ENCODE data around the gene CLSTN1.

Gene CLSTN1

GRCh38 chr1:9711466-9712020, 112.2 kb downstream of the CLSTN1 start:
- H3K4me3 ChIP-seq (ENCODE audit: severe bottlenecking) = no peak overlapping the region
- ATAC-seq (ENCODE audit: low read depth) (no peak), DNase-seq (ENCODE audit: low spot score) (no peak)
- H3K36me3 ChIP-seq (ENCODE audit: low read depth) = peaks cover 15% of the 10 kb centered on the region
- H3K9me3 ChIP-seq (ENCODE audit: severe bottlenecking) = no peaks in the 10 kb centered on the region
- TF ChIP-seq, protein P1, sequence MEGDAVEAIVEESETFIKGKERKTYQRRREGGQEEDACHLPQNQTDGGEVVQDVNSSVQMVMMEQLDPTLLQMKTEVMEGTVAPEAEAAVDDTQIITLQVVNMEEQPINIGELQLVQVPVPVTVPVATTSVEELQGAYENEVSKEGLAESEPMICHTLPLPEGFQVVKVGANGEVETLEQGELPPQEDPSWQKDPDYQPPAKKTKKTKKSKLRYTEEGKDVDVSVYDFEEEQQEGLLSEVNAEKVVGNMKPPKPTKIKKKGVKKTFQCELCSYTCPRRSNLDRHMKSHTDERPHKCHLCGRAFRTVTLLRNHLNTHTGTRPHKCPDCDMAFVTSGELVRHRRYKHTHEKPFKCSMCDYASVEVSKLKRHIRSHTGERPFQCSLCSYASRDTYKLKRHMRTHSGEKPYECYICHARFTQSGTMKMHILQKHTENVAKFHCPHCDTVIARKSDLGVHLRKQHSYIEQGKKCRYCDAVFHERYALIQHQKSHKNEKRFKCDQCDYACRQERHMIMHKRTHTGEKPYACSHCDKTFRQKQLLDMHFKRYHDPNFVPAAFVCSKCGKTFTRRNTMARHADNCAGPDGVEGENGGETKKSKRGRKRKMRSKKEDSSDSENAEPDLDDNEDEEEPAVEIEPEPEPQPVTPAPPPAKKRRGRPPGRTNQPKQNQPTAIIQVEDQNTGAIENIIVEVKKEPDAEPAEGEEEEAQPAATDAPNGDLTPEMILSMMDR (IDR thresholded peaks at IDR 0.05; ENCODE audit: poor library complexity, severe bottlenecking) = no peak
- H3K4me1 ChIP-seq (ENCODE audit: insufficient read depth, poor library complexity, severe bottlenecking) = no peaks in the 10 kb centered on the region
- H3K27ac ChIP-seq (ENCODE audit: poor library complexity, severe bottlenecking) = no peak overlapping the region
- H3K27me3 ChIP-seq (ENCODE audit: insufficient read depth, poor library complexity, severe bottlenecking) = no peaks in the 10 kb centered on the region

- DNase-seq (ENCODE audit: low spot score) (no peak), ATAC-seq (ENCODE audit: low read depth) (no peak)
- Histone ChIP-seq H3K9me3 (ENCODE audit: severe bottlenecking) (no peaks in the 10 kb centered on the region), H3K36me3 (ENCODE audit: low read depth) (peaks cover 15% of the 10 kb centered on the region), H3K27ac (ENCODE audit: poor library complexity, severe bottlenecking) (no peak overlapping the region), H3K27me3 (ENCODE audit: insufficient read depth, poor library complexity, severe bottlenecking) (no peaks in the 10 kb centered on the region), H3K4me1 (ENCODE audit: insufficient read depth, poor library complexity, severe bottlenecking) (peaks cover 6% of the 10 kb centered on the region), H3K4me3 (ENCODE audit: severe bottlenecking) (no peak overlapping the region)
- TF ChIP-seq, protein P1 (IDR thresholded peaks at IDR 0.05; ENCODE audit: poor library complexity, severe bottlenecking) = no peak
These were observed 113.7 kb downstream of the CLSTN1 start for GRCh38 chr1:9710037-9710436.

- DNase-seq (ENCODE audit: low spot score) (no peak), ATAC-seq (ENCODE audit: low read depth) (no peak)
- H3K27me3 ChIP-seq (ENCODE audit: insufficient read depth, poor library complexity, severe bottlenecking) = no peaks in the 10 kb centered on the region
- TF ChIP-seq, protein P1 (IDR thresholded peaks at IDR 0.05; ENCODE audit: poor library complexity, severe bottlenecking) = no peak
- peak overlapping the region; percentile 42 for H3K27ac ChIP-seq (ENCODE audit: poor library complexity, severe bottlenecking)
- no peak overlapping the region for H3K4me3 ChIP-seq (ENCODE audit: severe bottlenecking)
- H3K36me3 ChIP-seq (ENCODE audit: low read depth) = peaks cover 6% of the 10 kb centered on the region
- H3K9me3 ChIP-seq (ENCODE audit: severe bottlenecking) = no peaks in the 10 kb centered on the region
- H3K4me1 ChIP-seq (ENCODE audit: insufficient read depth, poor library complexity, severe bottlenecking) = peaks cover 13% of the 10 kb centered on the region
These were observed 117.6 kb downstream of the CLSTN1 start for GRCh38 chr1:9706178-9706577.

DNA sequence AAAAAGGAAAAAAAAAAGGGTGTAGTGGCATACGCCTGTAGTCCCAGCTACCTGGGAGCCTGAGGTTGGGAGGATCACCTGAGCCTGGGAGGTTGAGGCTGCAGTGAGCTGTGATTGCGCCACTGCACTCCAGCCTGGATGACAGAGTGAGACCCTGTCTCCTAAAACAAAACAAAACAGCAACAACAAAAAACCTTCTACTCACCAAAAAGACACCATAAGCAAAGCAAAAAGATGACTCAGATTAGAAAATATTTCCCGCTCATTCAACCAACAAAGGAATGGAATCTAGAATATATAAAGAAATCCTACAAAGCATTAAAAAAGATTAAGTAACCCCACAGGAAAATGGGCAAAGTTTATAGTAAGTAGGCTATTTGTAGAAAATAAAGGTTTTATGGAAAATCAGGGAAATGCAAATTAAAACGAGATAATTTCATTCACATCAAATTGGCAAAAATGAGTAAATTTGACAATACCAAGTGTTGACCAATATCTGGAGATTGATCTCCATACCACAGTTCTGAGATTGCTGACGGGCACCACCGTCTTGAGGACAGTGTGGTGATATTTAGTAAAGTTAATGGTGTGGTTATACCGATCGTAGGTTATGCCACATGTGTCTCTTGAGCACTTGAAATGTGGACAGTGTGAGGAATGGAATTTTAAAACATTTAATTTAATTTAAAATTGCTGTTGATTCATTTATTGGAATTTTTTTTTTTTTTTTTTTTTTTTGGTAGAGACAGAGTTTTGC, 118.2 kb downstream of the CLSTN1 start:
- H3K27me3 ChIP-seq (ENCODE audit: insufficient read depth, poor library complexity, severe bottlenecking) = no peaks in the 10 kb centered on the region
- H3K9me3 ChIP-seq (ENCODE audit: severe bottlenecking) = no peaks in the 10 kb centered on the region
- ATAC-seq (ENCODE audit: low read depth) (peak; percentile 37), DNase-seq (ENCODE audit: low spot score) (no peak)
- no peak overlapping the region for H3K4me3 ChIP-seq (ENCODE audit: severe bottlenecking)
- H3K36me3 ChIP-seq (ENCODE audit: low read depth) = no peaks in the 10 kb centered on the region; the same call in 1 of the 2 replicates
- peak overlapping the region; percentile 42 for H3K27ac ChIP-seq (ENCODE audit: poor library complexity, severe bottlenecking)
- peaks cover 19% of the 10 kb centered on the region for H3K4me1 ChIP-seq (ENCODE audit: insufficient read depth, poor library complexity, severe bottlenecking)
- TF ChIP-seq, protein P1 (IDR thresholded peaks at IDR 0.05; ENCODE audit: poor library complexity, severe bottlenecking) = no peak

- no peaks in the 10 kb centered on the region for H3K9me3 ChIP-seq (ENCODE audit: severe bottlenecking)
- peaks cover 36% of the 10 kb centered on the region for H3K4me1 ChIP-seq (ENCODE audit: insufficient read depth, poor library complexity, severe bottlenecking)
- no peak for DNase-seq (ENCODE audit: low spot score)
- H3K36me3 ChIP-seq (ENCODE audit: low read depth) = no peaks in the 10 kb centered on the region
- no peak for ATAC-seq (ENCODE audit: low read depth)
- no peaks in the 10 kb centered on the region for H3K27me3 ChIP-seq (ENCODE audit: insufficient read depth, poor library complexity, severe bottlenecking)
- no peak overlapping the region for H3K4me3 ChIP-seq (ENCODE audit: severe bottlenecking)
- no peak overlapping the region for H3K27ac ChIP-seq (ENCODE audit: poor library complexity, severe bottlenecking)
- TF ChIP-seq, protein P1 (IDR thresholded peaks at IDR 0.05; ENCODE audit: poor library complexity, severe bottlenecking) = no peak
These were observed 120.1 kb downstream of the CLSTN1 start for GRCh38 chr1:9703681-9704080.
